ENCODE data around the gene ANXA3.

The ANXA3 gene

GRCh38 chr4:78527555-78527954 is 24.0 kb upstream of the ANXA3 start:
- TF ChIP-seq, protein P1, sequence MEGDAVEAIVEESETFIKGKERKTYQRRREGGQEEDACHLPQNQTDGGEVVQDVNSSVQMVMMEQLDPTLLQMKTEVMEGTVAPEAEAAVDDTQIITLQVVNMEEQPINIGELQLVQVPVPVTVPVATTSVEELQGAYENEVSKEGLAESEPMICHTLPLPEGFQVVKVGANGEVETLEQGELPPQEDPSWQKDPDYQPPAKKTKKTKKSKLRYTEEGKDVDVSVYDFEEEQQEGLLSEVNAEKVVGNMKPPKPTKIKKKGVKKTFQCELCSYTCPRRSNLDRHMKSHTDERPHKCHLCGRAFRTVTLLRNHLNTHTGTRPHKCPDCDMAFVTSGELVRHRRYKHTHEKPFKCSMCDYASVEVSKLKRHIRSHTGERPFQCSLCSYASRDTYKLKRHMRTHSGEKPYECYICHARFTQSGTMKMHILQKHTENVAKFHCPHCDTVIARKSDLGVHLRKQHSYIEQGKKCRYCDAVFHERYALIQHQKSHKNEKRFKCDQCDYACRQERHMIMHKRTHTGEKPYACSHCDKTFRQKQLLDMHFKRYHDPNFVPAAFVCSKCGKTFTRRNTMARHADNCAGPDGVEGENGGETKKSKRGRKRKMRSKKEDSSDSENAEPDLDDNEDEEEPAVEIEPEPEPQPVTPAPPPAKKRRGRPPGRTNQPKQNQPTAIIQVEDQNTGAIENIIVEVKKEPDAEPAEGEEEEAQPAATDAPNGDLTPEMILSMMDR (conservative IDR thresholded peaks at IDR 0.05; ENCODE audit: low read length): no peak
- DNase-seq (ENCODE audit: low read depth): no peak
- no peak overlapping the region for H3K4me3 ChIP-seq (ENCODE audit: low read length)

- H3K4me3 ChIP-seq (ENCODE audit: low read length): no peak overlapping the region
- DNase-seq (ENCODE audit: low read depth): peak; percentile 27
- TF ChIP-seq, protein P1 (conservative IDR thresholded peaks at IDR 0.05; ENCODE audit: low read length): no peak
These were observed 23.2 kb upstream of the ANXA3 start for GRCh38 chr4:78528327-78528726.

- TF ChIP-seq, protein P1 (conservative IDR thresholded peaks at IDR 0.05; ENCODE audit: low read length): no peak
- no peak overlapping the region for H3K4me3 ChIP-seq (ENCODE audit: low read length)
- peak; percentile 61 for DNase-seq (ENCODE audit: low read depth)
These were observed 21.9 kb upstream of the ANXA3 start for GRCh38 chr4:78529569-78530209.

DNA sequence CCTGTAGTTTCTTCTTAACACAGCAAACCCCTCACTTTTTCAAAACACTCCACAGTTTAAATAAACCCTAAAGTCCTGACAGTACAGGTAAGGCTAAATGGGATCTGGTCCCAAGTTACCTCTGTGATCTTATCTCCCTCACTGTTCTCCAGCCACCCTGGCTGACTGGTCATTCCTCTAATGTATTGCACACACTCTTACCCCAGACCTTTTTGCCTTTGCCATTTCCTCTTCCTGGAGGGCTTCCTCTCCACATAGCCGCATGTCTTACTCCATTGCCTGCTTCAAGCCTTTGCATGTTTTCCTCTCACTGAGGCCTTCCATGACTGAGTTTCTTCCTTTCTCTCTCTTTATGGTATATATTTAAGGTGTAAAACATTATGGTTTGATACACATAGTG is 19.5 kb upstream of the ANXA3 start:
- TF ChIP-seq, protein P1 (conservative IDR thresholded peaks at IDR 0.05; ENCODE audit: low read length): no peak
- no peak for DNase-seq (ENCODE audit: low read depth)
- H3K4me3 ChIP-seq (ENCODE audit: low read length): no peak overlapping the region

GRCh38 chr4:78533854-78534253 is 17.7 kb upstream of the ANXA3 start:
- TF ChIP-seq, protein P1 (conservative IDR thresholded peaks at IDR 0.05; ENCODE audit: low read length): no peak
- DNase-seq (ENCODE audit: low read depth): no peak
- no peak overlapping the region for H3K4me3 ChIP-seq (ENCODE audit: low read length)

GRCh38 chr4:78534286-78534955 is 17.1 kb upstream of the ANXA3 start:
- no peak for DNase-seq (ENCODE audit: low read depth)
- no peak overlapping the region for H3K4me3 ChIP-seq (ENCODE audit: low read length)
- TF ChIP-seq, protein P1 (conservative IDR thresholded peaks at IDR 0.05; ENCODE audit: low read length): no peak

- DNase-seq (ENCODE audit: low read depth): peak; percentile 61
- no peak overlapping the region for H3K4me3 ChIP-seq (ENCODE audit: low read length)
- TF ChIP-seq, protein P1 (conservative IDR thresholded peaks at IDR 0.05; ENCODE audit: low read length): no peak
These were observed 9.2 kb upstream of the ANXA3 start for GRCh38 chr4:78542373-78542772.

Measured in AG10803 (cell line).